Stomach smooth muscle (tissue), 2 donors: ENCODE results near the gene PLXNA2.

Source experiments
- H3K27ac ChIP-seq: one replicate; pipeline ENCODE4 v1.7.0; 2013; ENCODE audit warnings: mild to moderate bottlenecking, low read length, inconsistent platforms
- H3K27me3 ChIP-seq, 2 donors: one replicate each; pipeline ENCODE4 v1.7.0; 2013; ENCODE audit warnings: low read length in 2 of 2; ENCODE audit not compliant: insufficient read depth in 2 of 2, control insufficient read depth in 1 of 2
- H3K36me3 ChIP-seq, 2 donors: one replicate each; pipeline ENCODE4 v1.7.0; 2013; ENCODE audit warnings: low read length in 2 of 2; ENCODE audit not compliant: control insufficient read depth in 2 of 2, insufficient read depth in 2 of 2
- H3K4me1 ChIP-seq: one replicate; pipeline ENCODE4 v1.7.0; 2013; ENCODE audit warnings: low read length; ENCODE audit not compliant: control insufficient read depth, insufficient read depth
- H3K4me3 ChIP-seq, 2 donors: one replicate each; pipeline ENCODE4 v1.7.0; 2013; ENCODE audit warnings: low read length in 2 of 2
- H3K9ac ChIP-seq, 2 donors: one replicate each; pipeline ENCODE4 v1.7.0; 2013; ENCODE audit warnings: low read length in 2 of 2, mild to moderate bottlenecking in 1 of 2
- H3K9me3 ChIP-seq, 2 donors: one replicate each; pipeline ENCODE4 v1.7.0; 2013; ENCODE audit warnings: low read length in 2 of 2; ENCODE audit not compliant: control insufficient read depth in 2 of 2
- donor health status: healthy.
- donor health status: Pancreatic carcinoma.

PLXNA2 gene

DNA sequence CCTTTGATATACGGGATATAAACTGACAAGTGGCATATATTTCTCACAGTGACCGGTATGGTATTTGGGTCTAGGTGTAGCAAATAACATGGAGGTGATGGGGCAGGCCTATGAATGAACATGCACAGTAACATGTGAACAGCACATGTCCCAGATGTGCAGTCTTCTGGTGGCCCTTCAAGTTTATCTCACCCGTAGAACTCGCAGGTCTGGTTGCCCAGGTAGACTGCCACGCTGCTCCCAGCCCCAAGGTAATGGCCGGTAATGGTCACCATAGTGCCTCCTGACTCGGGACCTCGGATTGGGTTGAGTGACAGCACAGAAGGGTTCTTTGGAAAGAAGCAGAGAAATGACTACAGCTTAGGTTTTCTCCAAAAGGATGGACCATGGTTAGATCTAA is 192.0 kb downstream of the PLXNA2 start:
- H3K27me3 ChIP-seq, result no peaks in the 10 kb centered on the region
- H3K27ac ChIP-seq, result no peak overlapping the region
- no peak overlapping the region for H3K4me3 ChIP-seq
- peaks cover 14% of the 10 kb centered on the region for H3K4me1 ChIP-seq
- H3K36me3 ChIP-seq, result peaks cover 15 to 54% of the 10 kb centered on the region in 2 donors
- no peaks in the 10 kb centered on the region for H3K9me3 ChIP-seq
- H3K9ac ChIP-seq, result no peak overlapping the region

DNA sequence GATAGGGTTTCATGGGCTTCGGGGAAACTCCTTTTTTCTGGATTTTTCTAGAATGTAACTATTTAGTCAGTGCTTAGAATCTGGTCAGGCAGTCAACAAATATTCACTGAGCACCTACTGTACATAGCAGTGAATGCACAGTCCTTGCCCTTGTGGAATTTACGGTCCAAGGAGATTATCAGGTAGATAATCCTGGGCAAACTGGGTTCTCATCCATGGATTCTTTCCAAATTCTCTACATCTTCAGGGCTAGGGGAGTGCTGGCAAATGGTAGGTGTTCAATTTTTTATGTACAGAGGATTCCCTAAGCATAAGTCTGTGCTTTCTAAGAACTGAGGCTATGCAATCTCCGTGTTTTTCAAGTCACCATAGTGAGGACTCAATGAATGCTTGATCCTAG is 192.5 kb downstream of the PLXNA2 start:
- H3K9me3 ChIP-seq, result no peaks in the 10 kb centered on the region

DNA sequence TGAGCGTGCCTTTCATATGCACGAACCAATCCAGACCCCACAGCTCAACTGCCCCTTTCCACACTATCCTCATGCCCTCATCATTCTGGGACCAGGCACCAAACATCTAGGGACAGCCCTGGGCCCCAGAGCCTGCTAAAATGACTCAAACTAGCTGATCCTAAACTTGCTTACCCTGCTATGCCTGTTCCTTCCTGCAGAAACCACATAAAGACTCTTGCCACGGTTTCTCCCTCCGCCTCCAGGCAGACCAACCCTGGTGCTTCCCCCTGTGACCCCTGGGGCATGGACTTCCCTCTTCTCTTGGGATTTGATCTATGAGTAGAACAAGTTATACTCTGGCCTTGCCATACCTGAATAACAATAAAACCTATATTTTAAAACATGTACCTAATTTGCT is 195.3 kb downstream of the PLXNA2 start:
- Histone ChIP-seq H3K27me3 (no peaks in the 10 kb centered on the region), H3K9ac (no peak overlapping the region), H3K27ac (peak overlapping the region; percentile 80), H3K4me3 (no peak overlapping the region), H3K4me1 (peaks cover 23% of the 10 kb centered on the region), H3K9me3 (no peaks in the 10 kb centered on the region), H3K36me3 (peaks cover 18 to 56% of the 10 kb centered on the region in 2 donors)

More for the DNA sequence above, 192.5 kb downstream of the PLXNA2 start:
- peaks cover 17% of the 10 kb centered on the region for H3K4me1 ChIP-seq
- no peaks in the 10 kb centered on the region for H3K27me3 ChIP-seq
- H3K36me3 ChIP-seq, result peaks cover 15 to 52% of the 10 kb centered on the region in 2 donors
- H3K4me3 ChIP-seq, result no peak overlapping the region
- no peak overlapping the region for H3K27ac ChIP-seq
- H3K9ac ChIP-seq, result no peak overlapping the region

DNA sequence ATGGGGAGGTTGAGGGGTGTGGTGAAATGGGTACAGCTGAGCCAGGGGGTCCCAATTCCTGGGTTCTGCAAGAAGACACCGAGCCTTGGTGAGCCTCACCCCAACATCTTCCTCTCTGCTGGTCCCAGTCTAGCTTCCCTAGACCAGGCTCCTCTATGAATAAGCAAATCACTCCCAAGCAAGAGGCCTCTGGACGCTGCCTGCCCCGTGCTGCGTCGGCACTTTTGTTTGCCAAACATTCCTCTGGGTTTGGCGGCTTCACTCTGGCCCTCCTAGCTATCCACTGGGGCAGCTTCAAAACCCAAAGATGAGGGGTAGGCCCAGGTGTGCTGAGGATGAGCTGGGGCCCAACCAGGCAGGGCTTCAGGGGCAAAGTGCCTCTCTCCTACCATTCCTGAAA is 196.2 kb downstream of the PLXNA2 start:
- Histone ChIP-seq H3K27me3 (no peaks in the 10 kb centered on the region), H3K9ac (peak overlapping the region in 1 of 2 donors; percentile 42), H3K27ac (peak overlapping the region; percentile 80), H3K4me3 (no peak overlapping the region), H3K36me3 (peaks cover 23 to 55% of the 10 kb centered on the region in 2 donors), H3K9me3 (no peaks in the 10 kb centered on the region), H3K4me1 (peaks cover 26% of the 10 kb centered on the region)

DNA sequence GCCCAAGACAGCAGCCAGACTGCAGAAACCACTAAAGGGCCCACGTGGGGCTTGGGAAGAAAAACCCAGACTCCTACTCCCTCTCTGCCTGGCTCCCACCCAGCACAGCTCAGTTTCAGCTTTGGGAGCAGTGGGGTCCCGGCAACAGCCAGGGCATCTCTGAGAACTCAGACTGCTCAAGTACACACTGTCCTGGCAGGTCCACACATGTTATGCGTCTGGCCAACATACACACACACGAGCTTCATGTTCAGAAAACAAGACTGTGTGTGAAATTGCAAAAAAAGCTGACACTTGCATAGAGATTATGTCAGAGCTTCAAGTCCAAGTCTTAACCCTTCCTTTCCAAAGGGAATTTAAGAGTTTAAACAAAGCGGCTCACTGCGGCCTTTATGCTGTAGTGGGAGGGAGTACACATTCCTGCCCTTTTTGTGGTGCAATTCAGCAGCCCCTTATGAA is 196.7 kb downstream of the PLXNA2 start:
- Histone ChIP-seq H3K9ac (peak overlapping the region in 1 of 2 donors; percentile 42), H3K27me3 (no peaks in the 10 kb centered on the region), H3K36me3 (peaks cover 25 to 55% of the 10 kb centered on the region in 2 donors)

DNA sequence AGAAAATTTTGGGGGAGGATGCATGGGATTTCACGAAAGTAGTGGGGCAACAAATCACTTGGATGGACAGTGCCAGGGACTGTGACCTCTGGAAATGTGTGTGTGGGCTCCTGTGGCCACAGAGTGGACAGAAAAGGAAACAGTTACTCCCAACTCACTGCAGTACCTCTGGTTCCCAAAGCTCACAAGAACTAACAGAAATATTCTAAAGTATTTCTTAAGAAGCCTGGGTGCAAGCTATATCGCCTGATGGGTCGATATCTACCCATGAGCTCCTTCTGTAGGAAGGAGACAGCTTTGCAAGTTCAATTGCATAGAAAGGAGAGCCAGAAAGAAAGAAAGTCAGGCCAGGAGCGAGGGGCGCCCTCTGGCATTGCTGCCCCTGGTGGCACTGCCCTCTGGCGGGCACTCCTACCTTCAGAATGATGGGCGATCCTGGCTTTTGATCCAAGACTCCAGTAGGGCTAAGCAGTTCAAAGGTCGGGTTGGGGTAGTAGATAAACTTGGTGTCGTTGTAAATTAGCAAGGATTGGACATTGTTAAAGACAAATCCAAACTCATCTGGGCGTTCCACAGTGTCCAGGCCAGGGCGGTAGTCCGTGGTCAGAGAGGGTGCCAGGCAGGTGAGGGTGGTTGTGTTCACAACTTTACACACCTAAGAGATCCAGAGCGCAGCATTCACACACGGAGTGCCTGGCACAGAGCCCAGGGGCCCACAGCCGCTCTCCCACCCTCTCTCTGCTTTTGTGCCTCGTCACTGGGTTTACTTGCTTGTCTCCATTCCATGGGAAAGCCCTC is 198.5 kb downstream of the PLXNA2 start:
- Histone ChIP-seq H3K4me3 (no peak overlapping the region), H3K4me1 (peaks cover 26% of the 10 kb centered on the region), H3K9me3 (no peaks in the 10 kb centered on the region), H3K9ac (no peak overlapping the region), H3K27ac (no peak overlapping the region), H3K27me3 (no peaks in the 10 kb centered on the region), H3K36me3 (peaks cover 26 to 52% of the 10 kb centered on the region in 2 donors)

More for the DNA sequence above, 196.7 kb downstream of the PLXNA2 start:
- peaks cover 26% of the 10 kb centered on the region for H3K4me1 ChIP-seq
- H3K4me3 ChIP-seq, result no peak overlapping the region
- H3K9me3 ChIP-seq, result no peaks in the 10 kb centered on the region
- peak overlapping the region; percentile 80 for H3K27ac ChIP-seq

DNA sequence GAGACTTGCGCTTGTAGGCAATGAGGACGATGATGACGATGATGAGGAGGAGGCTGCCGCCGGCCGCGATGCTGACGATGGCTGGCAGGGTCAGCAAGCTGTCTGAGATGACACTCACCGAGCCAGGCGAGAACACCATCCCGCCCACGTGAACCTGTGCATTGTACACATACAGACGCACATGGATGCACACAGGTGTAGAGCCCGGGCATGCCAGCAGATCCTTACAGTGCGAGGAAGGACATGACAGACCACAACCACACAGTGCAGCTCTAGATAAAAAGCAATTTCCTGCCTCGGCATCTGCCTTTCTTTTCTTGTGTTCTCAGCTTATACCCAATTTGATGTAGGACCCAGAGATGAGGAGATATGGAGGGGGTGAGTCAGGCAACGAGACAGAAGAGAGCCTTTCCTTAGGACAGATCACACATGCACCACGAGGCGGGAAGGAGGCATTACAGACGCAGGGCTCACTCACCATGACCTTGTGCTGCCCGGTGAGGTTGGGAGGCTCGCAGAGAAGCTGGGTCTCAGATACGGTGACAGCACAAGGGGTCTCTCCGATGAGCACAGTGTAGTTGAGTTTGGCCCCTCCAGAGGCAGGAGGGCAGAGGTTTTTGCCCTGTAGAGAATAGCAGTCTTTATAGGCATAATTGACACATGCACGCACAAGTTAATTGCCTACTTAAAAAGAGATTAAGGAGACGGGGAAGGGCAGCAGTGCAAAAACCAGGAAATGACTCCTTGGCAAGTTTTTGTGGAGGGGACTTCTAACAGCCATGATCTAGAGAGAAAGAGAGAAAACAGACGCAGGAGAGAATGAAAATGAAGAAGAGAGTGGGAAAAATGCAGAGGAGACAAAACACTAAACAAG is 199.4 kb downstream of the PLXNA2 start:
- H3K4me1 ChIP-seq, result peaks cover 26% of the 10 kb centered on the region
- H3K9me3 ChIP-seq, result no peaks in the 10 kb centered on the region
- no peaks in the 10 kb centered on the region for H3K27me3 ChIP-seq
- no peak overlapping the region for H3K9ac ChIP-seq
- H3K4me3 ChIP-seq, result no peak overlapping the region
- peaks cover 28 to 59% of the 10 kb centered on the region in 2 donors for H3K36me3 ChIP-seq
- H3K27ac ChIP-seq, result no peak overlapping the region

DNA sequence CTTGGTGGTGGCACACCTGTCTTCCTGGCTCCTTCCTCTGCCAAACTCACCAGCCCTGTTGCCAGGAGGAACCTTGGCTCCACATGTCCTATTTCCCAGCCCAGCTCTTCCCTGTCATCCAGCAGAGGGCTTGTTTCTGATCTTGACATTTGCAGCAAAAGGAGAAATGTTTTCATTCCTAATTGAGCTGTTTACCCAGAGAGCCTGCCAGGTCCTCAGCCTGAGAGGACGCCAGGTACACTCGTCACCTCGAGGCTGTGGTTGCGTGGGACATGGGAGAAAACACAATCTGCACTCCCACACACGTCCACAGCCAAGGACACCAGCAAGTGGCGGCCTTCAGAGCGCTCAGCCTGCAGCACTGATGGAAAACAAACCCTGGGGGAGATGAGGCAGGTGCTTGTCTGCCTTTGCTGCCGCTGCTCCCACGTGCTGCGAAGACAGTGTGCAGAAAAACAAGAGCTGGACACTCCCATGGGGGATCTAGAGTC is 200.4 kb downstream of the PLXNA2 start:
- H3K27ac ChIP-seq, result no peak overlapping the region
- no peak overlapping the region for H3K4me3 ChIP-seq
- H3K36me3 ChIP-seq, result peaks cover 33 to 60% of the 10 kb centered on the region in 2 donors
- no peaks in the 10 kb centered on the region for H3K9me3 ChIP-seq
- no peaks in the 10 kb centered on the region for H3K27me3 ChIP-seq
- H3K9ac ChIP-seq, result no peak overlapping the region
- peaks cover 26% of the 10 kb centered on the region for H3K4me1 ChIP-seq

DNA sequence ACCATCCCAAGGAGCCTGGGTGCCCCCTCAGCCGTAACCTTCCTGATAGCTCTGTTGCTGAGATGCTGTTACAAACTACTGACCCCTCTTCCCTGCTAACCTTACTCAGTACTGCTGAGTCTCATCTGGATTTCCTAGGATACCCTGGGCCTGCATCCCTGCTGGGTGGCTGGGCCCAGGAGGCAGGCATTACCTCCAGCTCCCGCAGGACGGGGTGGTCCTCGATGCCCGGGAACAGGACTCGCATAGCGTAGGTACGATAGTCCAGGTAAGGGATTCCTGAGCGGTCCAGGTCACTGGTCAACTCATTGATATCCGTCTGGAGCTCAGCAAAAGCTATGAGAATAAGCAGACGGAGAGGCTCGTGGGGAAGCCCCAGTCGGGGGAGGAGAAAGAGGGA is 201.3 kb downstream of the PLXNA2 start:
- no peak overlapping the region for H3K9ac ChIP-seq
- H3K27me3 ChIP-seq, result no peaks in the 10 kb centered on the region
- peaks cover 35 to 67% of the 10 kb centered on the region in 2 donors for H3K36me3 ChIP-seq
- no peak overlapping the region for H3K4me3 ChIP-seq
- peaks cover 19% of the 10 kb centered on the region for H3K4me1 ChIP-seq
- H3K9me3 ChIP-seq, result no peaks in the 10 kb centered on the region
- H3K27ac ChIP-seq, result no peak overlapping the region

DNA sequence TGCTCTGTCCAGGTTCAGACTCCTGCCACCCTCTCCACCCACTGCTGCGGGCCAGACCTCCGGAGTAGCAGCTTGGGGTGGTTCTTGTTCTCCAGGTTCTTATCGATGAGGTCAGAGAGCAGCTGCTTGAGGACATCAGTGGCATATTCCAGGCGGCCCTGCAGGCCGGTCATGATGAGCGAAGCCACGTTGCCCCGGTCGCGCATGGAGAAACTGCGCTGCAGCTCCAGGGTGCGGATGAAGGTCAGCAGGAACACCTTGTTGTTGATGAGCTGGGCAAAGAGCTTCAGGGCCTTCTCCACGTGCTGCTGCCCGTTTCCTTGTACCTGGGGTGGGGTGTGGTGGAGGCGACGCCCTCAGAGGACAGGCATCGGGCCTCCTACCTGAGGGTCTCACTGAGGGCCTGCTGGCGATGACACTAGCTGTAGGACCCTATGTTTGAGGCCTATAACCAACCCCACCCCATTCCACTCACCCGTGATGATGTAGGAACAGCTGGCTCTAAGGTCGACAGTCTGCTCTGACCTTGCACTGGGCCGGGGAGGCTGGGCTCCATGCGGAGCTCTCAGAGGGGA is 202.1 kb downstream of the PLXNA2 start:
- Histone ChIP-seq H3K9me3 (no peaks in the 10 kb centered on the region), H3K27me3 (no peaks in the 10 kb centered on the region), H3K4me1 (peaks cover 12% of the 10 kb centered on the region), H3K9ac (no peak overlapping the region), H3K4me3 (no peak overlapping the region), H3K36me3 (peaks cover 35 to 75% of the 10 kb centered on the region in 2 donors), H3K27ac (no peak overlapping the region)
